ENCODE measurements around the gene MACROD2.

- TF ChIP-seq, protein P1, sequence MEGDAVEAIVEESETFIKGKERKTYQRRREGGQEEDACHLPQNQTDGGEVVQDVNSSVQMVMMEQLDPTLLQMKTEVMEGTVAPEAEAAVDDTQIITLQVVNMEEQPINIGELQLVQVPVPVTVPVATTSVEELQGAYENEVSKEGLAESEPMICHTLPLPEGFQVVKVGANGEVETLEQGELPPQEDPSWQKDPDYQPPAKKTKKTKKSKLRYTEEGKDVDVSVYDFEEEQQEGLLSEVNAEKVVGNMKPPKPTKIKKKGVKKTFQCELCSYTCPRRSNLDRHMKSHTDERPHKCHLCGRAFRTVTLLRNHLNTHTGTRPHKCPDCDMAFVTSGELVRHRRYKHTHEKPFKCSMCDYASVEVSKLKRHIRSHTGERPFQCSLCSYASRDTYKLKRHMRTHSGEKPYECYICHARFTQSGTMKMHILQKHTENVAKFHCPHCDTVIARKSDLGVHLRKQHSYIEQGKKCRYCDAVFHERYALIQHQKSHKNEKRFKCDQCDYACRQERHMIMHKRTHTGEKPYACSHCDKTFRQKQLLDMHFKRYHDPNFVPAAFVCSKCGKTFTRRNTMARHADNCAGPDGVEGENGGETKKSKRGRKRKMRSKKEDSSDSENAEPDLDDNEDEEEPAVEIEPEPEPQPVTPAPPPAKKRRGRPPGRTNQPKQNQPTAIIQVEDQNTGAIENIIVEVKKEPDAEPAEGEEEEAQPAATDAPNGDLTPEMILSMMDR (IDR thresholded peaks at IDR 0.05), result no peak
- no peak for TF ChIP-seq EZH2 (IDR thresholded peaks at IDR 0.05; ENCODE audit: borderline replicate concordance, insufficient read depth, low read depth, low read length, poor library complexity, severe bottlenecking)
Measured at GRCh38 chr20:15076785-15077184, 1081.5 kb downstream of the MACROD2 start.
